Left colon (tissue), 2 donors: ENCODE data around the gene FOXP1. TPM values are rescaled to one million over a fixed set of nuclear protein-coding genes. Genes with fewer than 3 reads are reported as not detected.
"Not testable (repeated sequence)": the region's sequence is repeated elsewhere in the genome, so short reads cannot be mapped to it uniquely, and the experiment has no call there.

Experiments used
- ATAC-seq: fragments of 200-7000 bp; cut with Tn5 transposase; one replicate; pipeline ENCODE4 v1.9.1; 2020; ENCODE audit warnings: mild to moderate bottlenecking, moderate library complexity
- DNase-seq, 2 donors: peaks; one replicate each; pipeline ENCODE4 v3.0.0-alpha.2; 2020
- intact Hi-C, 2 donors: fragments of 100-400 bp; cut with DNase I in 1 of 2; cut with micrococcal nuclease in 1 of 2; formaldehyde crosslinking; loops; one replicate each; pipeline versions ENCODE4 v1.11.2 to v1.14.0; 2022; cut with DNase I, micrococcal nuclease
- total RNA-seq, 2 donors: library from RNA; stranded (reverse); fragmentation: NEBNext Ultra II Directional; extraction: Animal tissue kit (Norgen Biotek cat#: 25700); gene quantifications; one replicate each; pipeline ENCODE4 v1.2.1, GENCODE V29; 2021
- donor health status: DM: no; HTN: no; CAD: no.
- donor health status: DM: yes; HTN: yes; CAD: no.

The FOXP1 gene
- total RNA-seq, 2 donors from 2014 or later: 131 to 135 TPM

DNA sequence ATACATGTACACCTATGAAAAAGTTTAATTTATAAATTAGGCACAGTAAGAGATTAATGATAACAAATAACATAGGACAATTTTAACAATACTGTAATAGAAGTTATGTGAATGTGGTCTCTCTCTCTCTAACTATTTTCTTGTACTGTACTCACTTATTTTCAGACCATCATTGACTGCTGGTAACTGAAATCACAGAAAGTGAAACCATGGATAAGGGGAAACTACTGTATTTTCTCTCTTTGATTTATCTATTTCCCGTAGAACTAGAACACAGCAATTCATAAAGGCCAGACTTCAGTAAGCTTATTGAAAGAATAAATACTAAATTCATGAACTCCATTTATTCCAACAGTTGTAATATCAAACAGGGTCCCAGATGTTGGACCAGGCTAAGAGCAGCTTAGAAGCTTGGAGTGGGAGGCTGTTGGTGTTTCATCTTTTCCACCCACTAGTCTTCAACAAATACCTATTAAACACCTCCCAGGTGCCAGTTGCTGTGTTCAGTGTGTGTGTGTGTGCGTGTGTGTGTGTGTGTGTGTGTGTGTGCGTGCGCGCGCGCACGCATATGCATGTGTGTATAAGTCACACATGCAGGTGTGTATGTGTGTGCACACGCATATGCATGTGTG lies 235.4 kb downstream of the FOXP1 start:
- intact Hi-C loops: no loop called here
- ATAC-seq (no peak), DNase-seq (no peak)

DNA sequence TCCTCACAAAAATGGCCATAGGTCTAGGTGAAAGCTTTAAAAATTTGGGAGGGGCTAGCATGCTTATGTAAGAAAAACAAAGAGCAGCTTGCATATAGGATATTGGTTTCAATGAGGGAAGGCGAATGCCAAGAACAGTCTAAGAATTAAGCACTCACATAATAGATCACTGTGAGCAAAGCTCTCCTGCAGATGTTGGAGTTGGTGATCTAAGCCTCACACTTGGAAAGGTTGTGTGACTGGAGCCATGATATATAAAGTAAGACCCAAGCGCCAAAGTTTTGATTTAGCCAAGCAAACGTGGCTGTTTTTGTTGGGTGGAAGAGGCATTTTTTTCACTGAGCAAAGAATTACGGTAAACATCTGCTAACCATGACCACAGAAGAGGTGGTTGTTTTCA lies 237.5 kb downstream of the FOXP1 start:
- intact Hi-C loops: no loop called here
- ATAC-seq (no peak), DNase-seq (no peak)

DNA sequence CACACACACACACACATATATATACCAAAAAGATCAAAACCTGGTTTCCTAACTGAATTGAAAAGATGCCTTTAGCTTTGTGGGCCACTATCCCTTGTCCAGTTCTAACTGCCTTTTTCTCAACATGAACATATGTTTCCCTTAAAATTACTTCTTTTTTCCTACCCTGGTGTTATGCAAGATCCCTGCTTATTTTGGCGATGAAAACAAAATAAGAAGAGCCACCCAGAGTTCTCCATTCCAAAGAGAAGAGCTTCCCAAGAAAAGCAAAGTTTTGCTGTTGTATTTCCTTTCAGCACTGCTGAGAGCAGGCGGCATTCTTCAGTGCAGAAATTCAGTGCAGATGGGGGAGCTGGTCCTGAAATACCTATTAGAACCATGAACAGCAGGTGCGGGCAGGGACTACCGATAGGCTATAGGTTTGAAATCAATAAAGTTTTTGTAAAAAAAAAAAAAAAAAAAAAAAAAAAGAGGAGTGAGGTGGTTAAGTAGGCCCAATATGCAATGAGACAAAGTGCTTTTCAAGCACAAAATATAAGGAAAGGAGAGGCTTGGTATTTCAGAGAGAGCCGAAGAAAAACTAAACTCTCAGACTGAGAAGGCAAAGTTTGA lies 238.0 kb downstream of the FOXP1 start:
- no peak for DNase-seq
- ATAC-seq: no peak

DNA sequence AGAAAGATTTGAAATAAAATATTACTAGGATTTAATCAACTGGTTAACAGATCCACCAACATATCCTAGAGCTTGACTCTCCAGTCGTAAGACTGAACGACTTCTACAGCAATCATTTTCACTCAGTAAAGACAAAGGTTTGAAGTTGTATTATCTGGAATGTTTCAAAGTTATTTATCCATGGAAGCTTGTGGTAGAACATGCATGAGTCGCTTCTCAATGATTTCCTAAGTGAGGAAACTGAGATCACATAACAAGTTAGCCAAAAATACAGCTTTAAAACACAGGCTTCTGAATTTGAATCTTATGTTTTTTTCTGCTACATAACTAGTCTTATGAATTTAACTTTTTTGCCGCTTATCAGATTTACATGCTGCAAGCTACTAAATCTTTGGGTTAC lies 241.8 kb downstream of the FOXP1 start:
- DNase-seq (no peak), ATAC-seq (no peak)
- intact Hi-C loops: no loop called here

More for the DNA sequence above, 238.0 kb downstream of the FOXP1 start:
- intact Hi-C loops: no loop called here

DNA sequence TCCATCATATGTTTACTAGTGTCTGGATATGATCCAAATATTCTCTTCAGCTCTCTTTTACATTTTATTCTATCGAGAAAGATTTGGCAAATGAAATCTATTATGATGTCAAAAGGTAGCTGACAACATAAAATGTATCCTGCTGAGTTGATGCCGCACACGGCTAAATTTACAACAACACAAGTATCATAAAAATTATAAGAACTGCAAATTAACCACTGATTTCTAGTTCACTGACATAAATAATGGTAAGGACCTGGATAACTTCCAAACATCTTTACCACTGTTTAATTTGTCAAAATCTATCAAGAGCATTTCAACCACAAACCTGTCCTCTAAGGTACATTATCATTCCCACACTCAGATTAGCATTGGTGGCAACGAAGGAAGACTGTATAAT lies 244.5 kb downstream of the FOXP1 start:
- DNase-seq (no peak), ATAC-seq (no peak)
- intact Hi-C loops: no loop called here

DNA sequence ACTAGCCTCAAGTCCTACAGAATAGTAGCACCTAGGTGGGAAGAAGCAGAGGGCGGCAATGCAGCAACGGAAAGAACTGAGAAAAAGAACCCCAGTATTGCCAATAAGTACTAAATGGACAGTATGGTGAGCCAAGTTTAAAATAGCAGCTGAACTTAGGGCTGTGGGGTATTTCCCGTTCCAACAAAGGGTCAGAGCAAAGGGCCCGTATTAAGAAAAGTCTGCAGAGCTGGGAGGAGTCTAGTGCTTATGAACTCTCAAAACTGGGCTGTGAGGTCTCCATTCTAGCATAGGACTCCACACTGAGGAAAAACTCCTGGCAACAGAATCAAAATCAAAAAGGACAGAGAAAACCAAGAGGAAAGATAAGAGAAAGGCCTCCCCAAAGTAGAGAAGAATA lies 250.7 kb downstream of the FOXP1 start:
- no peak for DNase-seq
- intact Hi-C loops: no loop called here
- ATAC-seq: no peak

DNA sequence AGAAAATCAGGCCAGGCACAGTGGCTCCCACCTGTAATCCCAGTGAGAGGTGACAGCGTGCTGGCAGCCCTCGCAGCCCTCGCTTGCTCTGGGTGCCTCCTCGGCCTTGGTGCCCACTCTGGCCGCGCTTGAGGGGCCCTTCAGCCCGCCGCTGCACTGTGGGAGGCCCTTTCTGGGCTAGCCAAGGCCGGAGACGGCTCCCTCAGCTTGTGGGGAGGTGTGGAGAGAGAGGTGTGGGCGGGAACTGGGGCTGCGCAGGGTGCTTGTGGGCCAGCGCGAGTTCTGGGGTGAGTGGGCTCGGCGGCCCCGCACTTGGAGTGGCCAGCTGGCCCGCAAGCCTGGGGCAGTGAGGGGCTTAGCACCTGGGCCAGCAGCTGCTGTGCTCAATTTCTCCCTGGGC lies 252.6 kb downstream of the FOXP1 start:
- no peak for ATAC-seq
- intact Hi-C loops: no loop called here

DNA sequence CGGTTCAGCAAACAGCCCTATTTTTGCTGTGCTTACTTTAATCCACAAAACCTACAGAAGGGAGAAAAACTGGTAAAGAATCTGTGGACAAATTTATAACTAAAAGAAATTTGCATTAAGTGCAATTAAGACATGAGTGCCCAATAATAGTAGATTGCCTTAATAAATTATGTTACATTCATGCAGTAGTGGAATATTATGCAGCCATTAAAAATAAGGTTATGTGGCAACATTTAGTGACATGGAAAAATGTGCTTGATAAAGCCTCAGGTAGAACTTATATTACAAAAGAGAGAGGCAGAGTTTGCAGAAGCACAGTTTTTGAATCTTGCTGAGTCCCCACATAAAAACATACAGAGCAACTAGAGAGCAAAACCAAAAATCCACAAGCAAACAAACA lies 253.0 kb downstream of the FOXP1 start:
- no peak for DNase-seq
- ATAC-seq: no peak

More for the DNA sequence above, 252.6 kb downstream of the FOXP1 start:
- no peak for DNase-seq

DNA sequence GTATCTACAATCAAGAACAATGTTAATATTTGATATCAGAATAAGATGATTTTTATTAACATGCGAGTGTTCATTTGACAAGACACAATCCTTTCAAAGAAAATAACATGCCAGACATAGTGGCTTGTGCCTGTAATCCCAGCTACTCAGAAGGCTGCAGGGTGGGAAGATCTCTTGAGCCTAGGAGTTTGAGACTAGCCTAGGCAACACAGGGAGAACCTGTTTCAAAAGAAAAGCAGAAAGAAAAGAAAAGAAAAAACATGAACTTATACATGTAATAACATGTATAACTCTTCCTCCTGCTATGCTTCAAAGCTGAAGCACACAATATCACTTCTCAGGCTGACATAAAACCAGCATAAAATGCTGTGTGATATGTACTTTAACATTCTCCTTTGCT lies 253.7 kb downstream of the FOXP1 start:
- no peak for DNase-seq
- ATAC-seq: no peak
- intact Hi-C loops: no loop called here

More for the DNA sequence above, 253.0 kb downstream of the FOXP1 start:
- intact Hi-C loops: no loop called here

DNA sequence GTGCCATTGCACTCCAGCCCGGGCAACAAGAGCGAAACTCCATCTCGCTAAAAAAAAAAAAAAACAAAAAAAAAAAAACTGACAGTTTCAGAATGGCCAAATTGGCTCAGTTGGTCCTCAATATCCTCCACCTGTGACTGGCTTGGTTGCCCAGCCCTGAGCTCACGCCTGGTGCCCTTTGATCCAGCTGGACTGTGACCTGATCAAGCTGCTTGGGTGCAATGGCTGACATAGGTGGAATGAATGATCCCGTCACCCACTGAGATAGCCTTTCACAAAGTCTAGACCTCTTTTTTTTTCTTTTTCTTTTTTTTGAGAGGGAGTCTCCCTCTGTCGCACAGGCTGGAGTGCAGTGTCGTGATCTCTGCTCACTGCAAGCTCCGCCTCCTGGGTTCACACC lies 254.6 kb downstream of the FOXP1 start:
- ATAC-seq (peak; percentile 71), DNase-seq (no peak)
- intact Hi-C loops: no loop called here

DNA sequence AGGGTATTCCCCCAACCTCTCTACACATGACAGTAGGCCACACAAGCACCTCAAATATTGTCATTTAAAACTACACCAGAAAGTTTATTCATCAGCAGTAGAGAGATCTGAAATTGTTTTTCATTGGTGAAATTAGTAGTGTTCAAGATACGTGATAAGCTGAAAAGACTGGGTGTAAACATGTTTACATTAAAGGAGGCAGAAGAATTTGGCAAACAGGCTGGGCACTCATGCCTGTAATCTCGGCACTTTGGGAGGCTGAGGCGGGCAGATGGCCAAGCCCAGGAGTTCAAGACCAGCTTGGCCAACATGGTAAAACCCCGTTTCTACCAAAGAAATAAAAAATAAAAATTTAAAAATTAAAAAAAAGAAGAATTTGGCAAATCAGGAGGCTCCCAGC lies 255.6 kb downstream of the FOXP1 start:
- ATAC-seq: no peak
- intact Hi-C loops: no loop called here
- DNase-seq: no peak

DNA sequence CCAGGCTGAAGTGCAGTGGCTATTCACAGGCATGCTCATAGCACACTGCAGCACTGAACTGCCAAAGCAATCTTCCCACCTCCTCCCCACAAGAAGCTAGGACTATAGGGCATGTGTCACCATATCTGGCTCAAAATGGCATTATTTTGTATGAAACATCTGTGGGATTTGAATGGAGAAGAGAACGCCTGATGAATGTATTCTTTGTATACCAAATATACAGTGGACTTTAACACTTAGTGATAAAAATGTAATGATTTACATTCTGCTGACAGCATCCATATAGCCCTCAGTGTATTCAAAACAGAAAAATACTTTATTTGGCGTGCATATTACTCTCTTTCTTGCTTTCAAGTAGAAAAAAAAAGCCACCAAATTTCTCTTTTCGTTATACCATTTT lies 257.8 kb downstream of the FOXP1 start:
- intact Hi-C loops: no loop called here
- DNase-seq (no peak), ATAC-seq (peak; percentile 63)

DNA sequence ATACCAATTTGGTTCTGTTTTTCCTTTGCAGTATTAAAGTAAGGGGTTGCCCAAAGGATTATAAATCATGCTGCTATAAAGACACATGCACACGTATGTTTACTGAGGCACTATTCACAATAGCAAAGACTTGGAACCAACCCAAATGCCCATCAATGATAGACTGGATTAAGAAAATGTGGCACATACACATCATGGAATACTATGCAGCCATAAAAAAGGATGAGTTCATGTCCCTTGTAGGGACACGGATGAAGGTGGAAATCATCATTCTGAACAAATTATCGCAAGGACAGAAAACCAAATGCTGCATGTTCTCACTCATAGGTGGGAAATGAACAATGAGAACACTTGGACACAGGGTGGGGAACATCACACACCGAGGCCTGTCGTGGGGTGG lies 259.3 kb downstream of the FOXP1 start:
- intact Hi-C loops: not testable (repeated sequence)

DNA sequence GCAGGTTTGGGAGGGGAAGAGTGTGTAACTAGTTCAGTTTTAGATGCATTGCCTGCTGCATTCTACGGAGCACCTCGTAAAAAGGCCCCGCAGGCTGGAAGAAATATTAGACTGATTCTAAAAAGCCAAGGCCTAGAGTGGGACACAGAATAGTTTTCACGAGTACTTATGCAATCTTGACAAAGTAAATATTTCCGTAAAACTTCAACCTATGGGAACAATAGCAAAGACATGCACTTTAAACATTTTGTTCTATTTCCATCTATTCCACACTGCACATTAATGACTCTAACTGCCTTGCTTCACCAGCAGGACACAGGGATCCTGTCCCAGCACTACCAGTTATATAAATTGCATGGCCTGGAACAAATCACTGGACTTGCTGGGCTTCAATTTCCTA lies 260.0 kb downstream of the FOXP1 start:
- no peak for ATAC-seq
- intact Hi-C loops: no loop called here

More for the DNA sequence above, 259.3 kb downstream of the FOXP1 start:
- DNase-seq, ATAC-seq: not testable (repeated sequence)

DNA sequence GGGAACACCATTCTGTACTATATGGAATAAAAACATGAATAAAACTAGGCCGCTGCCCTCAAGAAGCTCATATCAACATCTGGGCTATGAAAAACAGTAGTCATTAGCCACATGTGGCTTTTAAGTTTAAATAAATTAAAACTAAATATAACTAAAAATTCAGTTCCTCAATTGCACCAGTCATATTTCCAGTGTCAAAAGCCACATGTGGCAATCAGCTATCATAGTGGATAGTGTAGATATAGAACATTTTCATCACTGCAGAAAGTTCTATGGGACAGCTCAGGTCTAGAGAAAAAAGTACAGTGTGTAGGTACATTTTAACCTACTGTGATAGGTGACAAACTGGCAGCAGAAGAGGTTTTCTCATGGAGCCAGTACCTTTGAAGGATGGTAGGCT lies 261.4 kb downstream of the FOXP1 start:
- intact Hi-C loops: no loop called here
- DNase-seq (no peak), ATAC-seq (no peak)

More for the DNA sequence above, 260.0 kb downstream of the FOXP1 start:
- no peak for DNase-seq

DNA sequence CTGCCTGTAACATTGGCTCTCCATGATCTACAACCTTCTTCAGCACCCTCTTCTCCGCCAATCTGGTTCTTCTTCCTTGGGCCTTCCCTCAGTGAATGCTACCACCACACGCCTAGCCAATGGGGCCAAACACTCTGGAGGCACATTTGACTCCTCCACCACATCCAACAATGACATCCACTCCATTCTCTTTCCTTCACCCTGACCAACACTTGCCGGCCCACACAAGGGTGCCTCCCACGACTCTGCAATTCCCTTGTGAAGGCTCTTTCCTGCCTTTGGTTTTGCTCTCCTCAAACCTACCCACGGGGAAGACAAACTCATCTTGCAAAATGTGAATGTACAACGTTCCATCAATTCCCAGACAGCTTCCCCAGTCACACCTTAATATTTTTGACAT lies 263.8 kb downstream of the FOXP1 start:
- intact Hi-C loops: no loop called here
- DNase-seq: no peak
- ATAC-seq: no peak

DNA sequence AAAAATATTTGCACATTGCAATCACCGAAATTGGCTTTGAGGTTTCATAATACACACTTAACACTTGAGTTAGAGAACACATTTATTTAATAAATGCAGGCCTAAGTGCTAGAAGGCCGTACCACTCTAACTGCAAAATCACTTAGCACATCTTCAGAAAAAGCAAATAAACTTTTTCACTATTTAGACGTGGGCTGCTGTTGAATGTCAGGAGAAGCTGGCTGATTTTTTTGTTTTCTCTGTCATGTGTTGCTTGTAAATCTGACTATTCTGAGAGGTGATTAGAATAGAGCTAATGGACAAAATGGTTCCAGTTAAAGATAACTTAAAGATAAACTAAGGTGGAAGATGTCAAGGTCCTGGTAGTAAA lies 265.1 kb downstream of the FOXP1 start:
- DNase-seq: no peak
- ATAC-seq: no peak
- intact Hi-C loops: no loop called here

DNA sequence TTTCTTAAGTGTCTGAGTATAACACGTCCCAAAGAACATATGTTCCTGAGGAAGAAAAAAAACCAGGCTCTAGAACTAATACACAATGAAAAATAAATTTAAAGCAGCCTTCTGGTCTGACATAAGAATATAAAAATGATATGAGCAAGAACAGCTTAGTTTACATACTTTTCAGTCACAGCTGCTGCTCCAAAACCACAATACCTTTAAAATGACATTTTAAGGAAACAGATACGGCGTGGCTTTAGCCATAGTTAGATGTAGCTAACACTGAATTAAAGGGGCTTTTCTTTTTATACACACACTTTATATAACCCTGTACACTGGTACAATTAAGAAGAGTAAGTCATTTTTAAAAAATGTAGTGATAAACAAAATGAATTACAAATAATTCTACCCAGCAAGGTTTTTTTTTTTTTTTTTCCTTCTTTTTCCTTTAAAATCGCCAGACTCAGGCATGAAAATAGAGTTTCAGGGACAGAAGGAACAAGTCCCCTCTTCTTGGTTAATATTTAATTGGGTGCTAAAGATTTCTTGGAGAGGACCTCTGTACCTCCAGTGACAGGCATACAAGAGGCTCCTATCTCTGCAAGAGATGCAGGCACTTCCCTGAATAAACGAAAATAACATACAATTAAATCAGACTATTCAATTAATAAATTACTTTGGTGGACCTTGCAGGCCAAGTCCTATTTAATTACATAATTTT lies 265.6 kb downstream of the FOXP1 start:
- ATAC-seq: peak; percentile 53
- intact Hi-C loops: no loop called here
- DNase-seq: no peak

DNA sequence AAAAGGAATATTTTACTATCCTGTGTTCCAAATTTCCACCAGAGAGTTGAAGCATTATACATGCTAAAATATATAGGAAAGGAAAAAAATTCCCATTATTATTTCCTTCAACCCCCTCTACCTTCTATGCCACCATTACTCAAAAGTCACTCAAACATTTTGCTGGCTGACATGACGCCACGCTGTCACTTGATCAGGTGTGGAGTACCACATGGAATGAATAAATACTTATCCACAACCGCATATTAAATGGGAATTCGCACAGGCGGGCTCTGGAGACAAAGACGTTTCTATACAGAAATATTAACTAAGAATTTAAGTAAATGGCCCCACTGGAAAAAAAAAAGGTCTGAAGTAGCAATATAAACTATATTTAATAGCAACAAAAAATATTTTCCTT lies 266.4 kb downstream of the FOXP1 start:
- intact Hi-C loops: no loop called here

DNA sequence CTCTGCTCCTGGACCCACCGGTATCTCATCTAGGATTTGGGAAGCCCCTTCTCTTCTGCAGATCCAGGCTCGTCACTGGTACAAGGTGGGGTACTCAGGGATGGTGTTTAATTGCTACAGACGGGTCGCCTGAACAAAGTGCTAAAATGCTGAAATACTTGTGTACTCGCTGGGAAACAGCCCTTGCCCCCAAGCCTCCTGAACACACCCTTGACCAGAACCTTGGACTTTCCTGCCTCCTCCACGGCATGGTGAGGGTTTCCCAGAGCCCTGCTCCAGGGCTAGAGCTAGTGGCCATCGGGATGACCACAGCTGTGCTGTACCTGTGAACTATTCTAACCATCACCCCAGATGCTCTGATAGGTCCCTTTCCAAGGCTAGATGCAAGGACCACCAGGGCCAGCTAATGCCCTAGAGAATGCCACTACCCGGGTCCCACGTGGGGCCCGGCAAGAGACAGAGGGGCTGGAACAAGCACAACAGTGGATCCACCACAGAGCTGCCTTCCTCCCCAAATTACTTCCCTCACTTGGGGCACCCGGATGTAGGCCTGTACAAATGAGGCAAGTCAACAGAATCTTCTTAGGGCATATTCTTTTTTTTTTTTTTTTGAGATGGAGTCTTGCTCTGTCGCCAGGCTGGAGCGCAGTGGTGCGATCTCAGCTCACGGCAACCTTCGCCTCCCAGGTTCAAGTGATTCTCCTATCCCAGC lies 267.3 kb downstream of the FOXP1 start:
- intact Hi-C loops: no loop called here
- no peak for ATAC-seq
- DNase-seq: no peak

More for the DNA sequence above, 266.4 kb downstream of the FOXP1 start:
- DNase-seq: no peak
- no peak for ATAC-seq
